ENCODE data around the gene RADIL. TPM values are rescaled to one million over a fixed set of nuclear protein-coding genes. Genes with fewer than 3 reads are reported as not detected.

Gene RADIL, protein sequence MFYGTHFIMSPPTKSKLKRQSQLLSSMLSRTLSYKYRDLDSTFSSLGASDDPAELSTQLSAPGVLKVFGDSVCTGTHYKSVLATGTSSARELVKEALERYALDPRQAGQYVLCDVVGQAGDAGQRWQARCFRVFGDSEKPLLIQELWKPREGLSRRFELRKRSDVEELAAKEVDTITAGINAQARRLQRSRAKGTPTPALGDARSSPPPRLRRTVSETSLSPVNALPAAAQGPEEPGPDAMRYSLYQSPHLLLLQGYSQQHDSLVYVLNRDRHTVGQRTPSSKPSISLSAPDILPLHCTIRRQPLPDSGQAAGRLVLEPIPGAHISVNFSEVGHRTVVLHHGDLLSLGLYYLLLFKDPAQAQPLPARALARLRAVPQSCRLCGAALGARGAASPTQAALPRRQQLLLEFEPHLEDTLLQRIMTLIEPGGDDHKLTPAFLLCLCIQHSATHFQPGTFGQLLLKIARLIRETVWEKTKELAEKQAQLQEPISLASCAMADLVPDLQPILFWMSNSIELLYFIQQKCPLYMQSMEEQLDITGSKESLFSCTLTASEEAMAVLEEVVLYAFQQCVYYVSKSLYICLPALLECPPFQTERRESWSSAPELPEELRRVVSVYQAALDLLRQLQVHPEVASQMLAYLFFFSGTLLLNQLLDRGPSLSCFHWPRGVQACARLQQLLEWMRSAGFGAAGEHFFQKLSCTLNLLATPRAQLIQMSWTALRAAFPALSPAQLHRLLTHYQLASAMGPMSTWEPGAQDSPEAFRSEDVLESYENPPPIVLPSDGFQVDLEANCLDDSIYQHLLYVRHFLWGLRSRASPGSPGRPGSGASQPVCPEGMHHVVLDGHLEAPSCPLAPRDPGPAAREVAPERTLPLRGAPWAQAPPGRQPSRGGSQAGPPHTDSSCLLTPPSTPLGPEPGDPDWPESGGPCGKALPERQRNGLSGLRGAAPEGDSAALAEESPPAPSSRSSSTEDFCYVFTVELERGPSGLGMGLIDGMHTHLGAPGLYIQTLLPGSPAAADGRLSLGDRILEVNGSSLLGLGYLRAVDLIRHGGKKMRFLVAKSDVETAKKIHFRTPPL
- total RNA-seq (2022; extraction: Qiagen RNA extraction), result 1.2 to 2.5 TPM (median 1.9 TPM) in 5 replicates

DNA sequence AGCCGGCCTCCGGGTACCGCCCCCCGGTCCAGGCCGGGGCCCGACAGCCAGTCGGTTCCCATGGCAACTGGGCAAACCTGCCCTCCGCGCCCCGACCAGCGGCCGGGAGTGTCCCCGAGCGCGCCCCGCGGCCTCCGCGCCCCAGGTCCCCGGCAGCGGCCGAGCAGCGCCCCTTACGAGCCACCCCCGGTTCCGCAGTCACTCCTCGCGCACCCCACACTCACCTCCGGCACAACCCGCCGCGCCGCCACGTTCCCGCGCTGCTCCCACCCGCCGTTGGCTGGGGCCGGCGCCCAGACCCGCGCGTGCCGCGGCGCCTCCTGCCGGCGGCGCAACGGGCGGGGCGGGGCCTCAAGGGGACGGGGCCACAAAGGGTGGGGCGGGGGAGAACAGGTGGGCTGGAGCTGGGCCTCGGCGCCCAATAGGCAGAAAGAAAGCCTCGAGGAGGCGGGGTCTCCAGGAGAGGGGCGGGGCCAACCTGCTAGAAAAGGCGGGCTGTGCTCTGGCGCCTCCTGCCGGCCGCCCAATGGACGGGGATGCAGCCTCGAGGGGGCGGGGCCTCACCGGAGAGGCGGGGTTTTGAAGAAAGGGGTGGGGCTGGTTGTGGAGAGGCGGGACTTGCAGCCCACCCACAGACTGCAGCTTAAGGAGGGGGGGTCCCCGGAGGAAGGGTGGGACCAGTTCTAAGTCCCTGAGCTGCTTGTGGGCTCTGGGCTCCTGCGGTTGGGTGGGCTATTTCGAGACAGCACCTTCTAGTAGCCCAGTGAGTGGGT lies at the start of gene RADIL:
Gene RADIL, minus strand, starts transcription at position 345 of the 773 bp plus-strand sequence. CDS start 5,577 bp downstream, outside the sequence.

DNA sequence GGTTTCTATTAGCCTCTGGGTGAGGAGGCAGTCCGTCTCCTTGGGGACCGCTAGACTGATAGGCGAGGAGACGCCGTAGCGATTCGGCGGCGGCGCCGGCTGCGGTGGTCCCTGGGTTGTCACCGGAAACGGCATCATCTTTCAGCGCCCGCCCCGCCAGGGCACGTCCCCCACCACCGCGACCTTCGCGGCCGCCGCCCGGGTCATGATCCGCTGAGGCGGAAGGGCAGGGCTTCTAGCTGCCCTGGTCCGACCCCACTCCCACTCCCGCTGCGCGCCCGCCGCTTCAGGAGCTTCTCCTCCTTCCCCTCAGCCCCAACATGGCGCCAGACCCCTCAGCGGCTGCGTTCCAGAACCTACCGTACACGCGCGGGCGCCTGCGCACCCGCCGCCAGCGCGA lies 21.8 kb downstream of the RADIL start, which contains the start of gene PAPOLB:
Gene PAPOLB, minus strand, starts transcription at position 358 of the 400 bp plus-strand sequence. Its CDS starts 220 bp downstream, at position 138.

DNA sequence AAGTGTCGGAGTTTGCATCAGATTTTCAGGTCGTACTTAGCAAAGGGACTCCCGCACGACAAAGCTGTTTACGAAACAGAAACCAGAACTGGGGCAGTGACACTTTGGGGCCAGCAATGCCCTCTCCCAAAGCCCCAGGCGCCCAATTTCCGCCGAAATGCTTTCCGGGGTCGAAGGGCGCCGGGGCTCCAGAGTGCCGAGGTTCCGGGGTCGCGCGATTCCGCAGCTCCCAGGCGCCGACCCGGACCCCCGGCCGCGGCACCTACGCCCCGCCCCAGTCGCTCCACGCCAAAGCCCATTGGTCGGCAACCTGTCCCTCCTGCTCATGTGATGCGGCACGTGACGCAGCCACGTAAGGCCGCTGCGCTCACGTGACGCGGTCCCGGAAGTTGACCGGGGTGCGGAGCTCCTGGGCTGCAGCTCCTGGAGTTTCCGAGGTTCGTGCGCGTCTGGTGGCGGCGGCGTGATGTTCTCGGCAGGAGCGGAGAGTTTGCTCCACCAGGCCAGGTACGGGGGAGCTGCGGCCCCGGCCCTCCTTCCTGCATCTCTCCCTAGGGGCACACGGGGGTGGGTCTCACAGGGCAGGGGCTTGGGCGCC lies 108.2 kb downstream of the RADIL start, which contains the start of gene AP5Z1:
Gene AP5Z1, plus strand, starts transcription at position 374 of the 598 bp plus-strand sequence. Its CDS starts 93 bp downstream, at position 467.

Other genes starting within 250 kb of the RADIL start
- 11.1 to 12.9 TPM (median 12.0 TPM) in 5 replicates for gene FOXK1, start 201.4 kb downstream of the RADIL start, total RNA-seq (2022; extraction: Qiagen RNA extraction)
- 19.6 to 40.4 TPM (median 31.7 TPM) in 5 replicates for gene AP5Z1, start 108.1 kb downstream of the RADIL start, total RNA-seq (2022; extraction: Qiagen RNA extraction)
- gene PAPOLB, start 21.7 kb downstream of the RADIL start, total RNA-seq (2022; extraction: Qiagen RNA extraction), result not detected in 5 replicates
- not detected in 5 replicates for gene MMD2, start 75.5 kb upstream of the RADIL start, total RNA-seq (2022; extraction: Qiagen RNA extraction)
- gene RBAK, start 162.1 kb upstream of the RADIL start, total RNA-seq (2022; extraction: Qiagen RNA extraction), result 5.0 to 7.1 TPM (median 5.5 TPM) in 5 replicates